Bronchial epithelial cell (primary cell): ENCODE results near the gene UBE3C. TPM values are rescaled to one million over a fixed set of nuclear protein-coding genes. Genes with fewer than 3 reads are reported as not detected.
"Not testable (repeated sequence)": the region's sequence is repeated elsewhere in the genome, so short reads cannot be mapped to it uniquely, and the experiment has no call there.

ENCODE experiments used
- DNase-seq: peaks from one replicate; pipeline ENCODE4 v3.0.0-alpha.2; 2010; ENCODE audit warnings: low read depth
- FAIRE-seq: peaks from 2 replicates; lab custom pipeline; 2011; peaks lifted over from hg19 to GRCh38; lab: Jason Lieb, UNC
- H3K27me3 ChIP-seq: 2 replicates; pipeline ENCODE4 v1.5.1; 2011; ENCODE audit warnings: low read length; ENCODE audit not compliant: control insufficient read depth, insufficient read depth
- H3K36me3 ChIP-seq: 2 replicates; pipeline ENCODE4 v1.5.1; 2011; ENCODE audit warnings: low read length; ENCODE audit not compliant: control insufficient read depth, insufficient read depth
- H3K4me3 ChIP-seq: 2 replicates; pipeline ENCODE4 v1.5.1; 2011; ENCODE audit warnings: mild to moderate bottlenecking, low read depth, low read length, control low read depth
- total RNA-seq: library from RNA; depleted of rRNA; stranded (reverse); fragments of >200 nt; gene quantifications from 2 replicates; pipeline ENCODE4 v1.2.1, GENCODE V29; 2014
- TF ChIP-seq, protein P1 (sequence below): IDR thresholded peaks from 2 replicates; pipeline ENCODE4 v1.5.1; 2011; ENCODE audit warnings: mild to moderate bottlenecking, moderate library complexity, low read length, control low read depth, inconsistent platforms; ENCODE audit not compliant: insufficient read depth, severe bottlenecking

Gene UBE3C
- total RNA-seq, 1 donor from 2014 or later: 89.5 TPM

GRCh38 chr7:157097569-157097968 lies 41.2 kb upstream of the UBE3C start:
- TF ChIP-seq, protein P1, sequence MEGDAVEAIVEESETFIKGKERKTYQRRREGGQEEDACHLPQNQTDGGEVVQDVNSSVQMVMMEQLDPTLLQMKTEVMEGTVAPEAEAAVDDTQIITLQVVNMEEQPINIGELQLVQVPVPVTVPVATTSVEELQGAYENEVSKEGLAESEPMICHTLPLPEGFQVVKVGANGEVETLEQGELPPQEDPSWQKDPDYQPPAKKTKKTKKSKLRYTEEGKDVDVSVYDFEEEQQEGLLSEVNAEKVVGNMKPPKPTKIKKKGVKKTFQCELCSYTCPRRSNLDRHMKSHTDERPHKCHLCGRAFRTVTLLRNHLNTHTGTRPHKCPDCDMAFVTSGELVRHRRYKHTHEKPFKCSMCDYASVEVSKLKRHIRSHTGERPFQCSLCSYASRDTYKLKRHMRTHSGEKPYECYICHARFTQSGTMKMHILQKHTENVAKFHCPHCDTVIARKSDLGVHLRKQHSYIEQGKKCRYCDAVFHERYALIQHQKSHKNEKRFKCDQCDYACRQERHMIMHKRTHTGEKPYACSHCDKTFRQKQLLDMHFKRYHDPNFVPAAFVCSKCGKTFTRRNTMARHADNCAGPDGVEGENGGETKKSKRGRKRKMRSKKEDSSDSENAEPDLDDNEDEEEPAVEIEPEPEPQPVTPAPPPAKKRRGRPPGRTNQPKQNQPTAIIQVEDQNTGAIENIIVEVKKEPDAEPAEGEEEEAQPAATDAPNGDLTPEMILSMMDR: no peak
- no peaks in the 10 kb centered on the region for H3K27me3 ChIP-seq
- FAIRE-seq (no peak), DNase-seq (no peak)
- no peak overlapping the region for H3K4me3 ChIP-seq
- H3K36me3 ChIP-seq: no peaks in the 10 kb centered on the region

DNA sequence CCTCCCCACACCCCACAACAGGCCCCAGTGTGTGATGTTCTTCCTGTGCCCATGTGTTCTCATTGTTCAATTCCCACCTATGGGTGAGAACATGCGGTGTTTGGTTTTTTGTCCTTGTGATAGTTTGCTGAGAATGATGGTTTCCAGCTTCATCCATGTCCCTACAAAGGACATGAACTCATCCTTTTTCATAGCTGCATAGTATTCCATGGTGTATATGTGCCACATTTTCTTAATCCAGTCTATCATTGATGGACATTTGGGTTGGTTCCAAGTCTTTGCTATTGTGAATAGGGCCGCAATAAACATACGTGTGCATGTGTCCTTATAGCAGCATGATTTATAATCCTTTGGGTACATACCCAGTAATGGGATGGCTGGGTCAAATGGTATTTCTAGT lies 38.7 kb upstream of the UBE3C start:
- H3K27me3 ChIP-seq, FAIRE-seq, H3K4me3 ChIP-seq, DNase-seq, H3K36me3 ChIP-seq: not testable (repeated sequence)

DNA sequence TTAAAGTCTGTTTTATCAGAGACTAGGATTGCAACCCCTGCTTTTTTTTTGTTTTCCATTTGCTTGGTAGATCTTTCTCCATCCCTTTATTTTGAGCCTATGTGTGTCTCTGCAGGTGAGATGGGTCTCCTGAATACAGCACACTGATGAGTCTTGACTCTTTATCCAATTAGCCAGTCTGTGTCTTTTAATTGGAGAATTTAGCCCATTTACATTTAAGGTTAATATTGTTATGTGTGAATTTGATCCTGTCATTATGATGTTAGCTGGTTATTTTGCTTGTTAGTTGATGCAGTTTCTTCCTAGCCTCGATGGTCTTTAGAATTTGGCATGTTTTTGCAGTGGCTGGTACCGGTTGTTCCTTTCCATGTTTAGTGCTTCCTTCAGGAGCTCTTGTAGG lies 35.1 kb upstream of the UBE3C start:
- H3K27me3 ChIP-seq, H3K4me3 ChIP-seq, DNase-seq, H3K36me3 ChIP-seq, FAIRE-seq: not testable (repeated sequence)

DNA sequence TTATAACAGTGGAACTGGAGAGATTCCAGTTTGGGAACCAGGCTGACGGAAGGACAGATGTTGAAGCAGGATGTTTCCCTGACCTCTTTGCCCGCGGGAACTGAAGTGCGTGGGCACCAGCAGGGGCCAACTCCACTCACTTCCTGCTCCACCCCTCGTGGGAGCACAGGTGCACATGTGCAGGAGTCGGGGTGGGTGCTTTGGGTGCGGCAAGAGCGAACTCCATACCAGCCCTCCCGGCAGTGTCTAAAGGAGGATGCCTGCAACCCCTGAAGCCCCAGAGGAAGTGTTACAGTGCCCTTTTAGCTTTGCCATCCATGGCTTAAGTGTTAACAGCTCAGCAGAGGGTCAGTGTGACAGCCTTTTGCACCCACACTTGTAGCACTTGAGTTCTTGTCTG lies 27.4 kb upstream of the UBE3C start:
- TF ChIP-seq, protein P1: no peak
- Histone ChIP-seq H3K27me3 (no peaks in the 10 kb centered on the region), H3K4me3 (no peak overlapping the region), H3K36me3 (no peaks in the 10 kb centered on the region)
- DNase-seq: no peak
- FAIRE-seq: no peak

DNA sequence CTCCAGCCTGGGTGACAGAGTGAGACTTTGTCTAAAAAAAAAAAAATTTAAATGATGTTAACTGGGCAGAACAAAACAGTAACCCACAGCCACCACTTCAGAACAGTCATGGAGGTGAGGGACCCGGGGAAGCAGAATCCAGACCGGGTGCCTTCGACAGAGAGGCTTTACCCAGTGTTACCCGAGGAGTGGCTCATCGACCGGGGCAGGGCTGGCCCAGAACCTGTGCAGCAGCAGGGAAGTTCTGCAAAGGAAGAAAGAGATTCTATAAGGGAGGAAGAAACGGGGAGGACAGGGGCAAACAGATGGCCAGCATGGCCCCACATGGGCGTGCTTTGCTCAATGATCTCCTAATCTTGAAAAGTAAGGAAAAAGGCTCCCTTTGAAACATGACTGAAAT lies 26.0 kb upstream of the UBE3C start:
- H3K4me3 ChIP-seq: no peak overlapping the region
- TF ChIP-seq, protein P1: no peak
- FAIRE-seq (no peak), DNase-seq (no peak)
- no peaks in the 10 kb centered on the region for H3K36me3 ChIP-seq
- no peaks in the 10 kb centered on the region for H3K27me3 ChIP-seq

DNA sequence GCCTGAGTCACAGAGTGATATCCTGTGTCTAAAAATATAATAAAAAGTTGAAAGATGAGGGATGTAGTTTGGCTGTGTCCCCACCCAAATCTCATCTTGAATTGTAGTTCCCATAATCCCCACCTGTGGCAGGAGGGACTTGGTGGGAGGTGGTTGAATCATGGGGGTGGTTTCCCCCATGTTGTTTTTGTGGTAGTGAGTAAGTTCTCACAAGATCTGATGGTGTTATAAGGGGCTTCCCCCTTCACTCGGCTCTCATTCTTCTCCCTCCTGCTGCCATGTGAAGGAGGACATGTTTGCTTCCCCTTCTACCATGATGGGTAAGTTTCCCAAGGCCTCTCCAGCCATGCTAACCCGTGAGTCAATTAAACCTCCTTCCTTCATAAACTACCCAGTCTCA lies 25.1 kb upstream of the UBE3C start:
- FAIRE-seq (no peak), DNase-seq (no peak)
- Histone ChIP-seq H3K4me3 (no peak overlapping the region), H3K27me3 (no peaks in the 10 kb centered on the region), H3K36me3 (no peaks in the 10 kb centered on the region)
- TF ChIP-seq, protein P1: no peak

DNA sequence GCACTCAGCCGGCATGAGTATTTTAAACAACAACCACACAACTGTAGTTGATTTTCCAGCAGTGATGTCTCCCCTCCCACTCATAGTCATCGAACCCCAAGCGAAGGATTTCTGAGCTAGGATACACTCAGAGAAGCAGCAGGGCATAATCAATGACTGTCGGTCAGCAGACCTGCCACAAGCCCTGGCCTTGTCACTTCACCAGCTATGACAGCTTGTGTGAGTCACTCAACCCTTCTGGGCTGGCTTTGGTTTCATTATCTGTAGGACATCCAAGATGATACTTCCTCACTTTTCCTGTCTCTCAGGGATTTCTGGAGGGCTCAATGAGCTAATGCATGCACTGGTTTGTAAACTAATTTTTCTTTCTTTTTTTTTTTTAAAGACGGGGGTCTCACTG lies 22.0 kb upstream of the UBE3C start:
- Histone ChIP-seq H3K36me3 (no peaks in the 10 kb centered on the region), H3K27me3 (no peaks in the 10 kb centered on the region), H3K4me3 (no peak overlapping the region)
- TF ChIP-seq, protein P1: no peak
- DNase-seq: no peak
- no peak for FAIRE-seq
